GM12878 (cell line): ENCODE measurements around the gene SPRY1. TPM values are rescaled to one million over a fixed set of nuclear protein-coding genes. Genes with fewer than 3 reads are reported as not detected.

Experiments used
- ATAC-seq: fragments of 200-7000 bp; cut with Tn5 transposase; 3 replicates; pipeline ENCODE4 v1.9.1; 2020; ENCODE audit warnings: mild to moderate bottlenecking, moderate library complexity
- BruUV-seq: library from RNA; stranded (reverse); fragments of 400-500 nt; replicated peaks from 2 replicates; lab custom pipeline; 2021; lab: Mats Ljungman, UMichigan
- CTCF ChIA-PET: fragments of 300-600 bp; sonication (Branson Sonifier 250); formaldehyde crosslinking; extraction: SDS; loops from one replicate; lab custom pipeline; 2021; ENCODE audit warnings: inconsistent platforms; lab: Yijun Ruan, JAX
- POLR2A ChIA-PET: fragments of 350-600 bp; formaldehyde crosslinking; extraction: SDS; loops from one replicate; lab custom pipeline; 2021; ENCODE audit warnings: inconsistent platforms; lab: Charles Lee
- RAD21 ChIA-PET: fragments of 300-600 bp; sonication (Branson Sonifier 250); formaldehyde crosslinking; loops from one replicate; lab custom pipeline; 2023; ENCODE audit warnings: antibody characterized with exemption; ENCODE audit not compliant: unreplicated experiment; lab: Charles Lee
- SMC1A ChIA-PET: fragments of 300-600 bp; sonication (Branson Sonifier 250); formaldehyde crosslinking; loops from one replicate; lab custom pipeline; 2023; ENCODE audit not compliant: unreplicated experiment, uncharacterized antibody; lab: Charles Lee
- DNase-seq: peaks from one replicate; pipeline ENCODE4 v3.0.0-alpha.2; 2011; ENCODE audit warnings: low read depth, low spot score
- FAIRE-seq: peaks from 3 replicates; lab custom pipeline; 2011; peaks lifted over from hg19 to GRCh38; lab: Jason Lieb, UNC
- H2AFZ ChIP-seq: 2 replicates; pipeline ENCODE4 v1.6.0; 2011; ENCODE audit warnings: low read depth, low read length, control low read depth; ENCODE audit not compliant: control insufficient read depth
- H3K27ac ChIP-seq: 2 replicates; pipeline ENCODE4 v1.5.1; 2011; ENCODE audit warnings: control low read depth; ENCODE audit not compliant: control insufficient read depth, insufficient read depth
- H3K27me3 ChIP-seq, 2 experiments: replicated peaks in 1 of 2; 2 replicates each; pipeline versions ENCODE4 v1.6.0 to v1.6.1; 2011; ENCODE audit warnings: low read length in 1 of 2; ENCODE audit not compliant: control insufficient read depth in 2 of 2, insufficient read depth in 2 of 2
- H3K36me3 ChIP-seq, 2 experiments: 2 replicates each; pipeline ENCODE4 v1.5.1; 2011; ENCODE audit warnings: low read length in 1 of 2; ENCODE audit not compliant: control insufficient read depth in 2 of 2, insufficient read depth in 2 of 2
- H3K4me1 ChIP-seq: 2 replicates; pipeline ENCODE4 v1.6.1; 2011; ENCODE audit warnings: mild to moderate bottlenecking, low read length, moderate library complexity, mixed read lengths; ENCODE audit not compliant: control insufficient read depth, insufficient read depth
- H3K4me2 ChIP-seq: 2 replicates; pipeline ENCODE4 v1.6.0; 2011; ENCODE audit warnings: control low read depth; ENCODE audit not compliant: control insufficient read depth, insufficient read depth
- H3K4me3 ChIP-seq: fragments of 200-600 bp; sonication (generic); 2 replicates; pipeline ENCODE4 v1.5.1; 2016
- H3K79me2 ChIP-seq: 2 replicates; pipeline ENCODE4 v1.6.0; 2011; ENCODE audit warnings: low read length; ENCODE audit not compliant: control insufficient read depth, insufficient read depth
- H3K9ac ChIP-seq: 2 replicates; pipeline ENCODE4 v1.8.0; 2011; ENCODE audit warnings: low read length, control low read depth, mixed read lengths; ENCODE audit not compliant: control insufficient read depth, insufficient read depth
- H3K9me3 ChIP-seq: replicated peaks from 3 replicates; pipeline ENCODE4 v1.5.1; 2011; ENCODE audit warnings: mild to moderate bottlenecking, low read length; ENCODE audit not compliant: control insufficient read depth, insufficient read depth
- H4K20me1 ChIP-seq: 2 replicates; pipeline ENCODE4 v1.6.0; 2011; ENCODE audit not compliant: control insufficient read depth, insufficient read depth
- CEBPZ ChIP-seq: fragments of 150-350 bp; IDR thresholded peaks from 2 replicates; pipeline ENCODE4 v1.6.1; 2016; ENCODE audit warnings: low read depth, low read length
- CHD4 ChIP-seq: fragments of 200-600 bp; sonication (generic); IDR thresholded peaks from 2 replicates; pipeline ENCODE4 v1.6.1; 2016; ENCODE audit warnings: mild to moderate bottlenecking
- EED ChIP-seq: sonication (generic); IDR thresholded peaks from 2 replicates; pipeline ENCODE4 v1.6.1; 2016; ENCODE audit warnings: antibody characterized with exemption, low read depth
- IRF5 ChIP-seq: fragments of 450-650 bp; IDR thresholded peaks from 2 replicates; pipeline ENCODE4 v1.6.1; 2017; ENCODE audit warnings: borderline replicate concordance
- RB1 ChIP-seq: fragments of 450-650 bp; formaldehyde crosslinking; IDR thresholded peaks from 2 replicates; pipeline ENCODE4 v1.6.1; 2017; ENCODE audit warnings: mild to moderate bottlenecking, borderline replicate concordance
- RCOR1 ChIP-seq: conservative IDR thresholded peaks from 2 replicates; pipeline ENCODE4 v1.6.1; 2012; ENCODE audit warnings: low read depth, low read length, improper control_type of control experiment
- RUNX3 ChIP-seq: IDR thresholded peaks from 2 replicates; pipeline ENCODE4 v1.6.1; 2012; ENCODE audit warnings: low read length, inconsistent platforms
- SREBF2 ChIP-seq: IDR thresholded peaks from 2 replicates; pipeline ENCODE4 v1.6.1; 2012; ENCODE audit warnings: mild to moderate bottlenecking, low read length
- ZBTB40 ChIP-seq: fragments of 450-650 bp; IDR thresholded peaks from 2 replicates; pipeline ENCODE4 v1.6.1; 2016; ENCODE audit warnings: mild to moderate bottlenecking, moderate library complexity, borderline replicate concordance
- ZNF384 ChIP-seq: IDR thresholded peaks from 2 replicates; pipeline ENCODE4 v1.6.1; 2012; ENCODE audit warnings: low read depth, mild to moderate bottlenecking, low read length, improper control_type of control experiment, borderline replicate concordance
- WGBS: methylation state at CpG from one replicate; pipeline ENCODE4 v1.1.6; 2016; ENCODE audit warnings: low lambda C conversion rate; ENCODE audit not compliant: insufficient replicate concordance, insufficient coverage; ENCODE audit errors: missing lambda C conversion rate; 5-methylcytosine and 5-hydroxymethylcytosine counted together
- in situ Hi-C: fragments of 300-500 bp; cut with MboI; formaldehyde crosslinking; loops from 9 replicates; pipeline ENCODE4 v1.14.3; 2018; ENCODE audit warnings: mixed read lengths
- intact Hi-C: fragments of 100-400 bp; cut with micrococcal nuclease; formaldehyde crosslinking; loops from one replicate; pipeline ENCODE4 v1.14.2; 2022; ENCODE audit not compliant: unreplicated experiment
- polyA plus RNA-seq, 11 experiments: library from polyadenylated mRNA; depleted of rRNA in 4 of 11; unstranded in 6 of 11; stranded (reverse) in 5 of 11; fragments of >200 nt; fragmentation: Nextera tagmentation in 4 of 11; fragmentation: Illumina TruSeq in 1 of 11; extraction: Ambion mirVana in 4 of 11; extraction: Trizol in 1 of 11; gene quantifications; 1 replicate in 1 of 11; 2 replicates in 10 of 11; pipeline versions ENCODE4 v1.2.1 to v1.2.3, GENCODE V29; 2011 to 2016; ENCODE audit warnings: inconsistent platforms in 2 of 11, missing spikeins in 2 of 11, low read depth in 1 of 11
- total RNA-seq, 4 experiments: library from RNA; depleted of rRNA in 3 of 4; stranded (reverse); fragments of >200 nt in 3 of 4; fragmentation: Illumina TruSeq in 1 of 4; extraction: Trizol in 1 of 4; gene quantifications; 2 replicates each; pipeline versions ENCODE4 v1.2.1 to v1.2.3, GENCODE V29; 2013 to 2021

The SPRY1 gene
- total and polyA plus RNA-seq, 10 of the 15 experiments (the other 5 are each of a cell fraction or from before 2014, with no cell fraction given) = 0.05 to 5.7 (median 0.23) TPM; not detected in 2

- RAD21 ChIA-PET = interaction anchor here (0.8 to 1.5 kb wide), 4 partner anchors 18 to 170 kb away, joined by 3 to 16 read pairs (median 7); no protein-coding TSS in a partner anchor
- Histone ChIP-seq H3K36me3 (no peaks in the 10 kb centered on the region), H3K4me1 (peaks cover 12% of the 10 kb centered on the region), H3K9me3 (no peaks in the 10 kb centered on the region), H3K79me2 (no peaks in the 10 kb centered on the region), H2AFZ (no peak overlapping the region), H3K9ac (no peak overlapping the region), H3K4me2 (no peak overlapping the region), H3K4me3 (no peak overlapping the region), H3K27me3 (no peaks in the 10 kb centered on the region), H3K27ac (no peak overlapping the region), H4K20me1 (no peaks in the 10 kb centered on the region)
- ATAC-seq (no peak), DNase-seq (no peak), FAIRE-seq (no peak)
- in situ Hi-C loops = no loop called here
- SMC1A ChIA-PET = interaction anchor here (0.9 to 2.3 kb wide), 10 partner anchors 9 to 249 kb away, joined by 3 to 18 read pairs (median 8); no protein-coding TSS in a partner anchor
- POLR2A ChIA-PET = interaction anchor here (0.5 to 1.3 kb wide), 4 partner anchors 11 to 73 kb away, joined by 3 to 6 read pairs (median 3); no protein-coding TSS in a partner anchor
- TF ChIP-seq RB1 (no peak), RCOR1 (no peak), CEBPZ (no peak), IRF5 (no peak), CHD4 (no peak), EED (no peak), RUNX3 (no peak), ZNF384 (no peak), SREBF2 (no peak), ZBTB40 (no peak)
- no TSS peak for BruUV-seq
- 48% methylated on average over 2 of the region's 2 CpGs for WGBS
- CTCF ChIA-PET = interaction anchor here (1.0 to 2.1 kb wide), 7 partner anchors 9 to 243 kb away, joined by 3 to 12 read pairs (median 4); partner anchors contain the start of gene SPRY1
- intact Hi-C loops = no loop called here
Measured at GRCh38 chr4:123417813-123418212, 21.2 kb downstream of the SPRY1 start.
